Upper lobe of right lung (tissue), 1 donor: Measurements from ENCODE around the gene CEACAM7. TPM values are rescaled to one million over a fixed set of nuclear protein-coding genes. Genes with fewer than 3 reads are reported as not detected.
"Not testable (repeated sequence)": the region's sequence is repeated elsewhere in the genome, so short reads cannot be mapped to it uniquely, and the experiment has no call there.

Source experiments
- ATAC-seq: fragments of 200-7000 bp; cut with Tn5 transposase; one replicate; pipeline ENCODE4 v1.9.1; 2020; ENCODE audit warnings: mild to moderate bottlenecking, moderate library complexity
- DNase-seq: peaks from one replicate; pipeline ENCODE4 v3.0.0-alpha.2; 2020
- H3K27ac ChIP-seq: fragments of 200-600 bp; one replicate; pipeline ENCODE4 v1.8.0; 2022
- H3K27me3 ChIP-seq: fragments of 200-600 bp; one replicate; pipeline ENCODE4 v1.8.0; 2022; ENCODE audit warnings: mild to moderate bottlenecking
- H3K36me3 ChIP-seq: fragments of 200-600 bp; one replicate; pipeline ENCODE4 v1.8.0; 2022
- H3K4me1 ChIP-seq: fragments of 200-600 bp; one replicate; pipeline ENCODE4 v1.8.0; 2022
- H3K4me3 ChIP-seq: fragments of 200-600 bp; one replicate; pipeline ENCODE4 v1.8.0; 2022; ENCODE audit warnings: mild to moderate bottlenecking
- H3K9me3 ChIP-seq: fragments of 200-600 bp; one replicate; pipeline ENCODE4 v1.8.0; 2022
- intact Hi-C: fragments of 100-400 bp; cut with DNase I; formaldehyde crosslinking; loops from one replicate; pipeline ENCODE4 v1.11.0; 2022
- total RNA-seq: library from RNA; stranded (reverse); fragmentation: NEBNext Ultra II Directional; extraction: Animal tissue kit (Norgen Biotek cat#: 25700); gene quantifications from one replicate; pipeline ENCODE4 v1.2.1, GENCODE V29; 2021
- TF ChIP-seq, protein P1 (sequence below): fragments of 200-600 bp; IDR thresholded peaks from one replicate; pipeline ENCODE4 v1.8.0; 2022; ENCODE audit warnings: antibody characterized with exemption
- donor health status: DM: no; HTN: yes; CAD: no; lungs with severe emphysema.

Gene CEACAM7
- total RNA-seq, 1 donor from 2014 or later: not detected

DNA sequence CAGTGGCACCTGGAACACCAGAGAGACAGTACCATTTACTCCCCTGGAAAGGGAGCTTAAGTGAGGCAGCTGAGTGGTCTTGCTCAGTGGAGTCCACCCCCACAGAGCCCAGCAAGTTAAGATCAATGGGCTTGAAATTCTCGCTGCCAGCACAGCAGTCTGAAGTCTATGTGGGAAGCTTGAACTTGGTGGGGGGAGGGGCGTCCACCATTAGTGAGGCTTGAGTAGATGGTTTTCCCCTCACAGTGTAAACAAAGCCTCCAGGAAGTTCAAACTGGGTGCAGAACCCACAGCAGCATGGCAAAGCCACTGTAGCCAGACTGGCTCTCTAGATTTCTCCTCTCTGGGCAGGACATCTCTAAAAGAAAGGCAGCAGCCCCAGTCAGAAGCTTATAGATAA lies 30.9 kb downstream of the CEACAM7 start:
- Histone ChIP-seq H3K36me3 (no peaks in the 10 kb centered on the region), H3K4me1 (no peaks in the 10 kb centered on the region), H3K9me3 (no peaks in the 10 kb centered on the region), H3K27ac (no peak overlapping the region), H3K27me3 (peaks cover 6% of the 10 kb centered on the region), H3K4me3 (no peak overlapping the region)
- intact Hi-C loops: no loop called here
- TF ChIP-seq, protein P1, sequence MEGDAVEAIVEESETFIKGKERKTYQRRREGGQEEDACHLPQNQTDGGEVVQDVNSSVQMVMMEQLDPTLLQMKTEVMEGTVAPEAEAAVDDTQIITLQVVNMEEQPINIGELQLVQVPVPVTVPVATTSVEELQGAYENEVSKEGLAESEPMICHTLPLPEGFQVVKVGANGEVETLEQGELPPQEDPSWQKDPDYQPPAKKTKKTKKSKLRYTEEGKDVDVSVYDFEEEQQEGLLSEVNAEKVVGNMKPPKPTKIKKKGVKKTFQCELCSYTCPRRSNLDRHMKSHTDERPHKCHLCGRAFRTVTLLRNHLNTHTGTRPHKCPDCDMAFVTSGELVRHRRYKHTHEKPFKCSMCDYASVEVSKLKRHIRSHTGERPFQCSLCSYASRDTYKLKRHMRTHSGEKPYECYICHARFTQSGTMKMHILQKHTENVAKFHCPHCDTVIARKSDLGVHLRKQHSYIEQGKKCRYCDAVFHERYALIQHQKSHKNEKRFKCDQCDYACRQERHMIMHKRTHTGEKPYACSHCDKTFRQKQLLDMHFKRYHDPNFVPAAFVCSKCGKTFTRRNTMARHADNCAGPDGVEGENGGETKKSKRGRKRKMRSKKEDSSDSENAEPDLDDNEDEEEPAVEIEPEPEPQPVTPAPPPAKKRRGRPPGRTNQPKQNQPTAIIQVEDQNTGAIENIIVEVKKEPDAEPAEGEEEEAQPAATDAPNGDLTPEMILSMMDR: no peak
- DNase-seq: peak; percentile 53
- no peak for ATAC-seq

DNA sequence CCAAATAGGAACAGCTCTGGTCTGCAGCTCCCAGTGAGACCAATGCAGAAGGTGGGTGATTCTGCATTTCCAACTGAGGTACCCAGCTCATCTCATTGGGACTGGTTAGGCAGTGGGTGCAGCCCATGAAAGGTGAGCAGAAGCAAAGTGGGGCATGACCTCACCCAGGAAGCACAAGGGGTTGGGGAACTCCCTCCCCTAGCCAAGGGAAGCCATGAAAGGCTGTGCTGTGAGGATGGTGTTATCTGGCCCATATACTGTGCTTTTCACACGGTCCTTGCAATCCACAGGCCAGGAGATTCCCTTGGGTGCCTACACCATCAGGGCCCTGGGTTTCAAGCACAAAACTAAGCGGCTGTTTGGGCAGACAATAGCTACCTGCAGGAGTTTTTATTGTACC lies 31.3 kb downstream of the CEACAM7 start:
- H3K27ac ChIP-seq, intact Hi-C loops, H3K9me3 ChIP-seq, H3K4me3 ChIP-seq, ATAC-seq, DNase-seq, H3K4me1 ChIP-seq, H3K36me3 ChIP-seq: not testable (repeated sequence)
- H3K27me3 ChIP-seq: peaks cover 10% of the 10 kb centered on the region

DNA sequence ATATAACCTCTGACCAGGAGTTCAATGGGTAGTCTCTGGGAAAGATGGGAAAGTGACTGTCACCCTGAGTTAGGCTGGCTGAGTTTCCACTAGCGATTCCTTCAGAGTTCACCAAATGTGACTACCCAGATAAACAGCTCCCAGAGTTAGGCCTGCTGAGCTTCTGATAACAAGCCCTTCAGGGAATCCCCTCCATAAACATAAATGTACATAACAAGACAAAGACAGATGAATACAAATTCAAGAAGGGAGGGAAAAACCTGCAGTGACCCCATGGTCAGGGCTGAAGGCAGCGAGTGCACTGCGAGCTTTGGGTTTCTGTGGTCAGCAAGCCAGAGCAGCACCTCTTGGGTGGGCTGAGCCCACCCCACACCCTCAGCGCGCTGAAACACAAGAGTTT lies 35.8 kb downstream of the CEACAM7 start:
- H3K27ac ChIP-seq: no peak overlapping the region
- H3K4me3 ChIP-seq: no peak overlapping the region
- no peaks in the 10 kb centered on the region for H3K4me1 ChIP-seq
- ATAC-seq: no peak
- intact Hi-C loops: no loop called here
- H3K27me3 ChIP-seq: peaks cover 13% of the 10 kb centered on the region
- H3K9me3 ChIP-seq: no peaks in the 10 kb centered on the region
- DNase-seq: no peak
- TF ChIP-seq, protein P1: no peak
- H3K36me3 ChIP-seq: no peaks in the 10 kb centered on the region

DNA sequence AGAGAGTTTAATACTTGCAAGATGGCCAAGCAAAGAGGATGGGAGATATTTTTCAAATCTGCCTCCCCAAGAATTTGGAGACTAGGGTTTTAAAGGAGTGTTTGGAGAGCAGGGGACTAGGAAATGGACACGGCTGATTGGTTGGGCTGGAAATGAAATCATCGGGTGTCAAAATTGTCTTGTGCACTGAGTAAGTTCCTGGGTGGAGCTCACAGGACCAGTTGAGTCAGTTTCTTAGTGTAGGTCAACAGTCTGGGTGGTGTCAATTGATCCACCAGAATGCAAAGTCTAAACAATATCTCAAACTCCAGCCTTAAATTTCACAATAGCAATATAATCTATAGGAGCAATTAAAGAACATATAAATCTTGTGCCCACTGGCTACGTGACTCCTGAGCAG lies 38.2 kb downstream of the CEACAM7 start:
- ATAC-seq (no peak), DNase-seq (no peak)
- no peak overlapping the region for H3K27ac ChIP-seq
- H3K4me1 ChIP-seq: no peaks in the 10 kb centered on the region
- intact Hi-C loops: no loop called here
- no peaks in the 10 kb centered on the region for H3K9me3 ChIP-seq
- no peaks in the 10 kb centered on the region for H3K36me3 ChIP-seq
- TF ChIP-seq, protein P1: no peak
- no peak overlapping the region for H3K4me3 ChIP-seq
- peaks cover 13% of the 10 kb centered on the region for H3K27me3 ChIP-seq

DNA sequence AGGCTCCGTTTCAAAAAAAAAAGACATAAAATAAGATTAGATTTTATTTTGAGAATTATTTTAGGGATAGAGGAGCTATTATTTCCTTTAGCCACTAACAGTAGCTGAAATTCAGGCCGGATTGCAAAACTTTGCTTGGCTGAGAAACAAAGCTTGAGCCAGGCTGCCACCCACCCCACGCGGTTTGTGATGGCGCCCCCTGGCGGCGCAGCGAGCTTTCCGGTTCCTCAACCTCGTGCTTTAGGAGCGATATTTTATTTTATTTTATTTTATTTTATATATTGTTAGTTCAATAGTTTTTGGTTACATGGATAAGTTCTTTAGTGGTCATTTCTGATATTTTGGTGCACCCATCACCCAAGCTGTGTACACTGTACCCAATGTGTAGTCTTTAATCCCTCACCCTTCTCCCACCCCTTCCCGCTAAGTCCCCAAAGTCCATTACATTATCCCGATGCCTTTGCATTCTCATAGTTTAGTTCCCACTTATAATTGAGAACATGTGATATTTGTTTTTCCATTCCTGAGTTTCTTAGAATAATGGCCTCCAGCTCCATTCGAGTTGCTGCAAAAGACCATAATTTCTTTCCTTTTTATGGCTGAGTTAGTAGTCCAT lies 41.4 kb downstream of the CEACAM7 start:
- H3K9me3 ChIP-seq: no peaks in the 10 kb centered on the region
- no peak overlapping the region for H3K4me3 ChIP-seq
- TF ChIP-seq, protein P1: peak; percentile 52
- H3K36me3 ChIP-seq: no peaks in the 10 kb centered on the region
- no peak overlapping the region for H3K27ac ChIP-seq
- DNase-seq (peak; percentile 82), ATAC-seq (peak; percentile 77)
- intact Hi-C loops: no loop called here
- no peaks in the 10 kb centered on the region for H3K4me1 ChIP-seq
- peaks cover 2% of the 10 kb centered on the region for H3K27me3 ChIP-seq

DNA sequence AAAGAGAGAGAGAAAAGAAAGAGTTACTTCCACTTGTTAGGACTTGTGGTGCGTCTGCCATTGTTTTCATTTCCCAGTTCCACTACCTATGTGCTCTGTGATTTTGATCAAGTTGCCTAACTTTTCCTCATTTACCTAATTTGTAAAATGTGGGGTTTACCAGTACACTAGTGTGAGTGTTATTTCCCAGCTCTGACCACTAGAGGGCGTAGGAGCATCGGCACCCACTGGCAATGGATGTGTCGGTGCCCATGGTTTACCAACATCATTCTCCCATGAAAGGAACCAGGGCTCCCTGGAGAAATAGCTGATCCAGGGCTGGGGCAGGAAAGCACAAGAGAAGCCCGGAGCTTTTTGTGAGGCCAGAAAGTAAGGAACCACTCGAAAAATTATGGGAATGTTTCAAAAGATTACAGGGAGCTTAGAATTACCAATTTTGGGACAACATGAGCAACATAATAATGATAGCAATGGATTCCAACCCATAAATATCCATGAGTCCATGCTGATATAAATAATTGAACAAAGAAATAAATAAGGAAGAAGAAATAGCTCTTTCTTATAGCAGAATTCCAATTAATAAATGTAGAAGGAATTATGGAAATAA lies 46.1 kb downstream of the CEACAM7 start:
- Histone ChIP-seq H3K4me3 (no peak overlapping the region), H3K4me1 (no peaks in the 10 kb centered on the region), H3K27me3 (peaks cover 6% of the 10 kb centered on the region), H3K9me3 (no peaks in the 10 kb centered on the region), H3K36me3 (no peaks in the 10 kb centered on the region), H3K27ac (no peak overlapping the region)
- TF ChIP-seq, protein P1: peak; percentile 90
- DNase-seq (peak; percentile 63), ATAC-seq (peak; percentile 96)
- intact Hi-C loops: no loop called here
